Fibroblast of lung (primary cell): ENCODE data around the gene TJP2. TPM values are rescaled to one million over a fixed set of nuclear protein-coding genes. Genes with fewer than 3 reads are reported as not detected.

Source experiments
- DNase-seq, 2 donors: peaks; one replicate each; pipeline versions ENCODE4 v3.0.0 to v3.0.0-alpha.2; 2010; ENCODE audit warnings: low read depth in 2 of 2
- H2AFZ ChIP-seq: 2 replicates; pipeline ENCODE4 v1.5.1; 2012; ENCODE audit warnings: low read length, control low read depth, inconsistent platforms
- H3K27ac ChIP-seq: 2 replicates; pipeline ENCODE4 v1.5.1; 2011; ENCODE audit warnings: low read length, control low read depth; ENCODE audit not compliant: insufficient read depth
- H3K27me3 ChIP-seq: 2 replicates; pipeline ENCODE4 v1.5.1; 2011; ENCODE audit warnings: mild to moderate bottlenecking, low read length; ENCODE audit not compliant: control insufficient read depth, insufficient read depth
- H3K36me3 ChIP-seq: 2 replicates; pipeline ENCODE4 v1.5.1; 2011; ENCODE audit warnings: low read length; ENCODE audit not compliant: control insufficient read depth, insufficient read depth
- H3K4me1 ChIP-seq: 2 replicates; pipeline ENCODE4 v1.5.1; 2011; ENCODE audit warnings: low read length; ENCODE audit not compliant: control insufficient read depth, insufficient read depth; ENCODE audit errors: extremely low read depth
- H3K4me2 ChIP-seq: 2 replicates; pipeline ENCODE4 v1.5.1; 2011; ENCODE audit warnings: low read length, control low read depth; ENCODE audit not compliant: insufficient read depth; ENCODE audit errors: extremely low read depth
- H3K4me3 ChIP-seq, 4 experiments: fragments of 200-600 bp in 1 of 4; sonication (generic) in 1 of 4; replicated peaks in 1 of 4; 2 replicates each; pipeline ENCODE4 v1.5.1; 2011 to 2016; ENCODE audit warnings: low read length in 4 of 4, low read depth in 3 of 4, mild to moderate bottlenecking in 3 of 4, control low read depth in 2 of 4, inconsistent platforms in 1 of 4, mixed read lengths in 1 of 4; ENCODE audit not compliant: insufficient read depth in 1 of 4; ENCODE audit errors: control extremely low read depth in 1 of 4
- H3K79me2 ChIP-seq: 2 replicates; pipeline ENCODE4 v1.5.1; 2012; ENCODE audit warnings: mild to moderate bottlenecking, low read length, inconsistent platforms; ENCODE audit not compliant: control insufficient read depth, insufficient read depth
- H3K9ac ChIP-seq: 2 replicates; pipeline ENCODE4 v1.5.1; 2011; ENCODE audit warnings: mild to moderate bottlenecking, low read length, control low read depth; ENCODE audit not compliant: insufficient read depth
- H3K9me3 ChIP-seq: 2 replicates; pipeline ENCODE4 v1.5.1; 2012; ENCODE audit warnings: low read depth, low read length; ENCODE audit not compliant: control insufficient read depth, insufficient read depth
- H4K20me1 ChIP-seq: 2 replicates; pipeline ENCODE4 v1.5.1; 2011; ENCODE audit warnings: low read length; ENCODE audit not compliant: control insufficient read depth, insufficient read depth; ENCODE audit errors: extremely low read depth
- EZH2 ChIP-seq: IDR thresholded peaks from 2 replicates; pipeline ENCODE4 v1.5.1; 2012; ENCODE audit warnings: low read length, control low read depth, mild to moderate bottlenecking; ENCODE audit errors: missing control alignments
- polyA plus RNA-seq, 2 donors: library from polyadenylated mRNA; depleted of rRNA in 1 of 2; stranded (reverse) in 1 of 2; unstranded in 1 of 2; fragments of >200 nt; gene quantifications; 2 replicates each; pipeline ENCODE4 v1.2.1, GENCODE V29; 2011 to 2012; ENCODE audit warnings: missing spikeins in 1 of 2
- total RNA-seq: library from RNA; depleted of rRNA; stranded (reverse); fragments of >200 nt; gene quantifications from 2 replicates; pipeline ENCODE4 v1.2.1, GENCODE V29; 2014
- TF ChIP-seq, protein P1 (sequence below), 2 donors: IDR thresholded peaks in 1 of 2; conservative IDR thresholded peaks in 1 of 2; 1 replicate in 1 of 2; 2 replicates in 1 of 2; pipeline ENCODE4 v1.5.1; 2011 to 2012; ENCODE audit warnings: low read length in 2 of 2, control low read depth in 1 of 2, inconsistent platforms in 1 of 2, low read depth in 1 of 2, mild to moderate bottlenecking in 1 of 2

TJP2 gene
- total and polyA plus RNA-seq, 2 donors (not counting 1 experiment from before 2014, with no cell fraction given) = 25.9 to 36.5 TPM

DNA sequence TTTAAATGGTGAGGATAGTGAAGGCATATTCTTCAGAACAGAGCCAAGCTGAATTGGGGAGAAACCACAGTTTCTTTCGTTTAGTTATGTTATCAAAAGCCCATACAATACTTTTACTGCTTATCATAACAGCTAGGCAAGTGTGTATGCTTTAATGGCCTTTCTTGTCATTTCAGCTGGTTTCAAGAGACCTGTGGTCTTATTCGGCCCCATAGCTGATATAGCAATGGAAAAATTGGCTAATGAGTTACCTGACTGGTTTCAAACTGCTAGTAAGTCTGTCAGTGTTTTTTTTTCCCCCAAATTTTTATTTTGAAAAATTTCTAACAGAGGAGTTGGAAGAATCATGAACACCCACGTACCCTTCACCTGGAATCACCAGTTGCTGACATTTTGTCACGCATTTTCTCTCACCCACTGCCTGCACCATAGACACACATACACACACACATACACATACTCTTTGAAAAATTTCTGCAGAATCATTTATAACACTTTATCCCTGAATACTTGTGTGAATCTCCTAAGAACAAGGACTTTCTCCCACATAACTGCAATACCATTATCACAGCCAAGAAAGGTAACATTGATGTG is 63.7 kb downstream of the TJP2 start:
- DNase-seq = no peak
- Histone ChIP-seq H3K9me3 (no peaks in the 10 kb centered on the region), H3K4me2 (no peak overlapping the region), H3K79me2 (no peaks in the 10 kb centered on the region), H3K4me1 (no peaks in the 10 kb centered on the region), H4K20me1 (no peaks in the 10 kb centered on the region), H3K36me3 (peaks cover 2% of the 10 kb centered on the region), H3K27me3 (no peaks in the 10 kb centered on the region), H2AFZ (no peak overlapping the region), H3K4me3 (no peak overlapping the region), H3K27ac (no peak overlapping the region), H3K9ac (no peak overlapping the region)
- TF ChIP-seq, protein P1, sequence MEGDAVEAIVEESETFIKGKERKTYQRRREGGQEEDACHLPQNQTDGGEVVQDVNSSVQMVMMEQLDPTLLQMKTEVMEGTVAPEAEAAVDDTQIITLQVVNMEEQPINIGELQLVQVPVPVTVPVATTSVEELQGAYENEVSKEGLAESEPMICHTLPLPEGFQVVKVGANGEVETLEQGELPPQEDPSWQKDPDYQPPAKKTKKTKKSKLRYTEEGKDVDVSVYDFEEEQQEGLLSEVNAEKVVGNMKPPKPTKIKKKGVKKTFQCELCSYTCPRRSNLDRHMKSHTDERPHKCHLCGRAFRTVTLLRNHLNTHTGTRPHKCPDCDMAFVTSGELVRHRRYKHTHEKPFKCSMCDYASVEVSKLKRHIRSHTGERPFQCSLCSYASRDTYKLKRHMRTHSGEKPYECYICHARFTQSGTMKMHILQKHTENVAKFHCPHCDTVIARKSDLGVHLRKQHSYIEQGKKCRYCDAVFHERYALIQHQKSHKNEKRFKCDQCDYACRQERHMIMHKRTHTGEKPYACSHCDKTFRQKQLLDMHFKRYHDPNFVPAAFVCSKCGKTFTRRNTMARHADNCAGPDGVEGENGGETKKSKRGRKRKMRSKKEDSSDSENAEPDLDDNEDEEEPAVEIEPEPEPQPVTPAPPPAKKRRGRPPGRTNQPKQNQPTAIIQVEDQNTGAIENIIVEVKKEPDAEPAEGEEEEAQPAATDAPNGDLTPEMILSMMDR (conservative IDR thresholded peaks at IDR 0.05 in 1 of 2, IDR thresholded peaks at IDR 0.05 in 1 of 2; ENCODE audit: low read depth in 1 of 2, low read length in 2 of 2) = no peak
- TF ChIP-seq EZH2 = no peak

DNA sequence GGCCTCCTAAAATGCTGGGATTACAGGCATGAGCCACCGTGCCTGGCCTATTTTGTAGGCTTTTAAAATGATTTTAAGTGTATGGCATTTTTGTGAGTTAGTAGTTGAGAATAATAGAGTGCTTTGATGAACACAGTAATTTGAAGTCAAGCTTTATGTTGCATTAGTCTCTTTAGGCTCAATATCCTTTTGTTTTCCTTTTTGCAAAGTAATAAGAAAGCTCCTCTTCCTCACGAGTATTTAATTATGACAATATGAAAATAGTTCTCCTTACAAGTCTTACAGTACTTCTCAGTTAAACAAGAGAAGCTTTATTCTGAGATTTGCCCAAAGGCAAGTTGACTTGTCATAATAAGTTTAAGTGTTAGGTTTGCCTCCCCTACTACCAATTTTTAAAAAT is 69.0 kb downstream of the TJP2 start:
- Histone ChIP-seq H3K27me3 (no peaks in the 10 kb centered on the region), H3K4me1 (no peaks in the 10 kb centered on the region), H4K20me1 (no peaks in the 10 kb centered on the region), H3K4me2 (no peak overlapping the region), H3K9me3 (no peaks in the 10 kb centered on the region), H3K9ac (no peak overlapping the region), H3K36me3 (peaks cover 6% of the 10 kb centered on the region), H3K4me3 (no peak overlapping the region), H3K79me2 (no peaks in the 10 kb centered on the region), H3K27ac (no peak overlapping the region), H2AFZ (no peak overlapping the region)
- TF ChIP-seq, protein P1 (conservative IDR thresholded peaks at IDR 0.05 in 1 of 2, IDR thresholded peaks at IDR 0.05 in 1 of 2; ENCODE audit: low read depth in 1 of 2, low read length in 2 of 2) = no peak
- TF ChIP-seq EZH2 = no peak
- DNase-seq = no peak

DNA sequence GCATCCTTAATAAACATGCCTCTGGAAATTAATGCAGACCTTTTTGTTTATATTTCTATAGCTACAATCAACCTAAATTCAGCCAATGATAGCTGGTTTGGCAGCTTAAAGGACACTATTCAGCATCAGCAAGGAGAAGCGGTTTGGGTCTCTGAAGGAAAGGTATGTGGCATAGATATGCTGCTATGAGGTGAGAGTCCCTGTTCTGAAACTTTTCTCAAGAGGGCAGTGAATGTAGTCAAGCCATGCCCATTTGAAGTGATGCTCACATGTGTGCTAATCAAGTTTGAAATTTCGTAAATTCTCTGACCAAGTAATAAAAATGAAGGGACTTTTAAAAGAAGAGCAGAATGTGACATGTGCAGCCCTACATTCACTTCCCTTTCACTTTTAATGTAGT is 72.6 kb downstream of the TJP2 start:
- no peaks in the 10 kb centered on the region for H3K4me1 ChIP-seq
- no peak for DNase-seq
- no peak overlapping the region for H3K4me2 ChIP-seq
- no peaks in the 10 kb centered on the region for H3K79me2 ChIP-seq
- no peak for TF ChIP-seq EZH2
- TF ChIP-seq, protein P1 (conservative IDR thresholded peaks at IDR 0.05 in 1 of 2, IDR thresholded peaks at IDR 0.05 in 1 of 2; ENCODE audit: low read depth in 1 of 2, low read length in 2 of 2) = no peak
- H2AFZ ChIP-seq = no peak overlapping the region
- no peaks in the 10 kb centered on the region for H3K9me3 ChIP-seq
- H3K9ac ChIP-seq = no peak overlapping the region
- no peaks in the 10 kb centered on the region for H4K20me1 ChIP-seq
- no peak overlapping the region for H3K27ac ChIP-seq
- H3K36me3 ChIP-seq = peaks cover 7% of the 10 kb centered on the region
- H3K4me3 ChIP-seq = no peak overlapping the region
- H3K27me3 ChIP-seq = no peaks in the 10 kb centered on the region
